Measurements from ENCODE around the gene MRPL40.
A peak's percentile ranks its signal among the peaks of the same experiment; 100 is the strongest.

The MRPL40 gene

DNA sequence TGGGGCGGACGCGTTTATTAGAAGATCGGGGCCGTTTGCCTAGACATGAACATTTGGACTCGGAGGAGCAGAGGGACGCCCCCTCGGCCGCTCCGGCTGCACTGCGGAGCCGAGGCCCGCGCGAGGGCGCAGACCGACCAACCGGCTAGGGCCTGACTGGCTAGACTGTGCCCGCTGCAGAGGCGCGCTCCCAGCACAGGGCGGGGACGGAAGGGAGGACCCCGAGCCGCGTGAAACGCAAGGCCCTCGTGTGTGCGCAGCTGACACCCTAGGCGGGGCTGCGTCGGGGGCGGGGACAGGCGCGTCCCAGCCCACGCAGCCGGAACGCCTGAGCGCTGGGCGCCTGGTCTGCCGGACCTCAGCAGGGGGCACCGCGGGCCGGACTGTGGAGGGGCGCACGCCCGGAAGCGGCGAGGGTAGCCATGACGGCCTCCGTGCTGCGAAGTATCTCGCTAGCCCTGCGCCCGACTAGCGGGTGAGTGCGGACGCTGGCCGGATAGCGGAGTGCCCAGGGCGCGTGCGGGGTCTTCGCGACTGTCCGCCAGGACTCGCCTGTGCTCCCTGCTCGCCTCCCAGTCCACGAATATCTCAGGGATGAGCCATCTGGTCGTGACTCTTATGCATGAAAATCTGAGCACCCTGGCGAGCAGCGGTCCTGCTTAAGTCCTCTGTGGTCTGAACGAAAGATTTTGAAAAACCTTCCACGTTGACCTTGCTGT, at the start of gene MRPL40:
TSS of gene MRPL40 (plus strand) at position 413 of the 719 bp plus-strand sequence. CDS start at position 423, 10 bp downstream.
- peak; percentile 90 for DNase-seq

DNA sequence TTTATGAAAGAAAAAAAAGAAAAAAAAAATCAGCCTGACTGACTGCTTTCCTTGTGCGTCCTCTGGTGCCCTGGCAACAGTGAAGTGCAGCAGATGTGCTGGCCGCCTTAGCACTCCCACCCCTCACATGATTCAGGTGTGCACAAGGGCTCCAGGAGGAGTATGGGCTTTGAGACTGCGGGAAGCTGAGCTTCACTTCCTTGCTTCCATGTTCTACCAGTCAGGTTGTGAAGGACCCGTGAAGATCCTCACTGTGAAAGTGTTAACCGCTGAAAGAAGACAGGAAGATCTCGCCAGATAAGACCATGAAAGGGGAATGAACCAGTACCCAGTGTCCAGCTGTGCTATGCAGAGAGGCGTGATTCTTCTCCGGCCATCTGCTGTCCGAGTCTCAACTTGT, 49.1 kb upstream of the MRPL40 start:
- no peak for DNase-seq

DNA sequence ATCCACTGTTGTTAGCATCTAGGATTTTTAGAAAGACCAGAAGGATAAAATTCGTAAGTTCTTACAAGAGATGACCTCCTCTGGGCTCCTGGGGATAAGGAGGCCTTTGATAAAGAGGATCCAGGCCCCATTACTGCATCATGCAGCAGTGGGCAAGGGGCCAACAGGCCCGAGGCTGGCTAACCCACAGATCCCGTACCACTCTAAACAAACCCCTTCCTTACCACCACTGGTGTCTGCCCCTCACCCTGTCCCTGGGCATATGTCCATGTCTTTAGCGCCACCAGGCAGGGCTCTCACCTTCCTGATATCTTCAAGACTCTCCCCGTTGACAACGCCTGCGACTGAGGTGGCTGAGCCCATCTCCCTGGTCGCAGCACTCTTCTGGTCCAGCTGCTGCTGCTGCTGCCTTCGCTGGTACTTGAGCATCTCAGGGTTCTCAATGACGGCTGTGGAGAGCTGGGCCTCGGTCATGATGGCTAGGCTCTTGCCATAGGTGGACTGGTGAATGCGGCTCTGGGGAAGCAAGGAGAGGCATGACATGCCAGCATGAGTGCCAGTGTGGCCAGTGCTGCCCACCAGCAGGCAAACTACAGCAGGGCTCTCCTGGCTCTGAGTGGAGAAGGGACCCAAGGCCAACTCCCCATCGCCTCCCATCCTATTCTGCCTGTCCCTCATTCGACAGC, 47.0 kb upstream of the MRPL40 start:
- DNase-seq, result no peak

DNA sequence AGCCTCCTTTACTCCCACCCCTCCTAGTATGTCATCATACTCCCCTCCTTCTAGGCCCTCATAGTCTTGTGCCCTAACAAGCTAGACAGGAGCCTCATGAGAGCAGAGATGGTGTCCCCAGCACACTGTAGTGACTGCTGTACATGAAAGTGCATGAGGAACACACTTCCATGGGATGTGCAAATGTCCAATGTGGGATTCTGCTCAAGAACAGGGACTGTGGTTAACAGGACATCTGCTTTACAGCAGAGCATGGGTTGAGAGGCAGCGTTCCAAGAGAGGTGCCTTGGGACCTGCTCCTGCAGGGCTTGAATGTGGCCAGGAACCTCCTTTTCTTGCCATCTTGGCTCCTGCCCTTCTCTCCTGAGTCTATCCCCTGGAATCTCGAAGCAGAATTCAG, 46.1 kb upstream of the MRPL40 start:
- DNase-seq, result no peak

DNA sequence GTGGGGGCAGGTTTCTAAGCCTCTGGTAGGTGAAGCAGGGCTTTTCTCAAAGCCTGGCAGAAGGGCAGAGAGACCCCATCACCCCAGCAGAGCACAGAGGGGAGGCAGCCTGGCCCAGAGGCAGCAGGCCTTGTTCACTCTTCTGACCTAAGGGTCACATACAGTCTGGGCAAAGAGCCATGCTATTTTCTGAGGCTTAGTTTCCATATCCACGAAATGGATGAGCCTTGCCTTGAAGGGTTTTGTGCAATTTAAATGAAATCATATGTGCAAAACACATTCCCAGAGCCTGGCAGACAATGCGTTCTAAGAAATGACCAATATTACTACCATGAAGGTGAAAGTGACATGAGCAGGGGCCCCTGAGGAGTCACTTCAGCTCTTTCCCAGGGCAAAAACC, 45.3 kb upstream of the MRPL40 start:
- DNase-seq, result no peak

DNA sequence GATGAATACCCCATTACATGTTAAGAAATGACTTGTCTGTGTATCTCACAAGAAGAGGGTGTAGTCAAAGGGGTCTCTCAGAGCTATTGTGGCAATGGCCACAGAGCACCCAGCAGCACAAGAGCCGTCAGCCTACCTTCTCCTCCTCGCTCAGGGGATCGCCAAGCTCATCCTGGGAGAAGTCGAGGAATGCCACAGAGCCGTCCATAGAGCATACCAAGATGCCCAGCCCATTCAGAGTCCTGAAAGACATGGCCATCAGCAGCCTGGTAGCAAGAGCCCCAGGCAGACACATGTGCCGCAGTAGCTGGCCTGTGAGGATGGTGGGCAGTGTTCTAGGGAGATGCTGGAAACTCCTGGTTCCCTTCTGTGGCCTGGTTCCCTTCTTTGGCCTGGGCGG, 44.8 kb upstream of the MRPL40 start:
- DNase-seq, result no peak

DNA sequence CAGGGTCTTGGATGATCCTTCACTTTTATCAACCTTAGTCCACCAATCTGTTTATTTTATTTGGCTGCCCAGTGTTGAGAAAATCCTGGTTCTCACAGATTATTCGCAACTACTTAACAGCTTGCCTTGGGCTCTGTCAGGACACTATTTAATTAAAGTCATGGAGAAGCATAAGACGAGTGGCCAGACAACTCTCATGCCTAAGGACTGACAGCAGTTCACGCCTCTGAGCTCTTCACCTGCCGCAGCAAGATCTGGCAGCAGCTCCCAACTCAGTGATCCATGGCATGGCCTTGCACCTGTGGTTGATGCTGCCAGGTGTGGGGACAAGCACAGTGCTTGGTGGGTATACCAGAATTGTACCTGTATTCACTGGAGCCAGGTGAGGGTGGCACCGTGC, 38.6 kb upstream of the MRPL40 start:
- DNase-seq, result no peak

DNA sequence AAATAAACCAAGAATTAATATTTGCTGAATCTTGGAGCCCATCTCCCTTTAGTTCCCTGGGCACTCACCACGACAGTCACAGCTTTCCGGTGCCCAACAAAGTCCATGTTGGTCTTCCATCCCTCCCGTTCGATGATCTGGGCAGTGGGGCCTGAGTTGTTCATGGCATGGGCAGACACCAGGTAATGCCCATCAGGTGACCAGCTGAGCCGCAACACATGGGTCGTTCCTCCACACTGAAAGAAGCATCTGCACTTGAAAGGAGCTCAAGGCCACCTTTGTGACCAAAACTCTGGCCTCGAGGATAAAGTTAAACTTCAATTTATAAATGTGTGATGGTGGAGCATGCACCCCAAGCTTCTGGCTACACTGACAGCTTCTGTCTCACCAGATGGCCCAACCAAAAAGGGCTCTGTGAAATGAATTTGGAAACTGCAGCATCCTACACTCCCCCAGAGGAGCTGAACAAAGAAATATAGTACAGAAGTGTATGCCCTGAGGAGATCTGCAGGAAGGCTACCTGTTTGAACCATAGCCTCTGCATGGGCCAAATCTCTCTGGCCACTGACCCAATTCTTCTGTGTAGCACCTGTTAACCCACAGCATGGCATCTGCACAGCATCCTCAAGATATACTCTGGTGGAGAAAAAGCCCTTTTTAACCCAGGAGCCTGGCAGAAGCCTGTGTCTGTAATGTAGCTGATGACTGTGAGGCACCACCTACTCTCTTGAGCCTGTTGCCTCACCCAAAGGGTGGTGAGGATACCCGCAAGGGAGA, 37.9 kb upstream of the MRPL40 start:
- no peak for DNase-seq

DNA sequence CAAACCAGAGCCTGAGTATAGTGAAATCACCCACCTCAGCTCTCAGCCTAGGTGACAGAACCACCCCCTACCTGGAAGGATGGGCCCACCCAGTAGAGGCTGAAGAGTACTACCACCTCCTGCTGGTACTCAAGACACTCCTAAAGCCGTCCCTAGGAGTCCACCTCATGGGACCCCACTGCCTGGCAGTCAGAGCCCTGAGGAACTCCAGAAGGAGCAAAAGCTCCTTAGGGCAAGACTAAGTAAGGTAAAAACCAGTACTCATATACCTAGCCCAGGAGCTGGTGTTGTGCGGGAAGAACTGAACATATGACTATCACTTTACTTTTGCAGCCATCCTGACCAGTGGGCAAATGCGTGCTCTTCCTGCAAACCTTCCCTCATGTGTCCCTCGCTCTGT, 37.1 kb upstream of the MRPL40 start:
- DNase-seq, result no peak

DNA sequence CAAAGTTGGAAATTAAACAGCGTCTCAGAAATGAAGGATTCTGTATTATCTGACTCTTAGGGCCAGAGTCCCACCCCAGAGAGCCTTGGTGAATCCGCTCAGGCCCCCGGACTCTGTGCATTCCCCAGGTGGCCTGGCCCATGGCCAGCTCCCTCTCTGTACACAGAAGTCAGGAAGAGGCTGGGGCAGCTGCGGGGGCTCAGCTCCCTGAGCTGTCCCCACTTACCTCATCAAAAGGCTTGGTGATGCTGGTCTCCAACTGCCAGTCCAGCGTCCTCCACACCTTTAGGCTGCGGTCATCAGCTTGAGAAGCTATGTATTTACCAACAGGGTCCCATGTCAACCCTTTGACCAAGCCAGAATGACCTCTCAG, 35.8 kb upstream of the MRPL40 start:
- no peak for DNase-seq

DNA sequence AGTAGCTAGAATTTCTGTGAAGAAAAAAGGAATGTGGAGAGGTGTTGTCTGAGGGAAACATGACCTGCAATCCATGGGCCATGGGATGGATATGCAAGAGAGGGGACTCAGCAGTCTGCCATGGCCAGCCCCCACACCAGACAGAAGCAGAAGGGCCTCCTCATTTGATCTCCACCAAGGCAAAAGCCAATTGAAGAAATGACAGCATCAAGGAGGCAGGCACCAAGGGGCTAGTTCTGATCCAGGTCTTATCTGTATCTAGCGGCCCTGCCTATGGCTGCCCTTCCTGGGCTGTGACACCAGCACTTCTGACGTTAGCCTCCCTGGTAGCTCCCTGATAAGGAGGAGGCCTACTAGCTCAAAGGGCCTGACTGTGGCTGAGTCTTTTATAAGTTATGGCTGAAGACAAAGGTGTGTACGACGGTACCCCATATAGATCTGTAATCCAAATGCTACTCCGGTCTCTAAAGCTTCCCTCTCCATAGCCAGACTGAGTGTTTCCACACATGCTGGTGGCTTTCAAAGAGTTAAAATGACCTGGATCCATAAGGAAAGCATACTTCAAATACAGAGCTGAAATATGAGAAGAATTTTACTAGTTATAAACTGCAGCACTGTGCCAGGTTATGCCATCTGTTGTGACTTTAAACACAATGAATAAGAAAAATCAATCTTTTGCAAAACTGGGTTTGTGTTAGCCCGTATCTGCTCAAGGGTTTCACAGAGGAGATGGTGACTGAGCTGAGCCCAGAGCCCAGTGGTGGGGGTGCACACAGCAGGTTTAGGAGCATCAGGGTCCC, 35.2 kb upstream of the MRPL40 start:
- no peak for DNase-seq

DNA sequence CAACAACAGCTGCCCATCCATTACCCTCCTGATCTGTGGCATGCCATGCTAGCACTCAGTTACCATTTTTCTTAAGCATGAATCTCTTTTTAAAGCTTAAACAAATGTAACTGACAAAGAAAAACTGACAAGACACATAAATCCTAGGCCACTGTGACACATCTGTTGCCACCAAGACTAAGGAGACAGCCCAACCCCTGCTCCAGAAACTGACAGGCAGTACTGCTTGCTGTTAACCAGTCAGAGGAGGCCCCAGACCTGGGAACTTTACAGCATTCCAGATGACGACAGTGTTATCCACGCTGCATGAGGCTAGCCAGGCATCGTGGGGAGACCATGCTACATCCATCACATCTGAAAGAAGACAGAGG, 34.6 kb upstream of the MRPL40 start:
- no peak for DNase-seq

DNA sequence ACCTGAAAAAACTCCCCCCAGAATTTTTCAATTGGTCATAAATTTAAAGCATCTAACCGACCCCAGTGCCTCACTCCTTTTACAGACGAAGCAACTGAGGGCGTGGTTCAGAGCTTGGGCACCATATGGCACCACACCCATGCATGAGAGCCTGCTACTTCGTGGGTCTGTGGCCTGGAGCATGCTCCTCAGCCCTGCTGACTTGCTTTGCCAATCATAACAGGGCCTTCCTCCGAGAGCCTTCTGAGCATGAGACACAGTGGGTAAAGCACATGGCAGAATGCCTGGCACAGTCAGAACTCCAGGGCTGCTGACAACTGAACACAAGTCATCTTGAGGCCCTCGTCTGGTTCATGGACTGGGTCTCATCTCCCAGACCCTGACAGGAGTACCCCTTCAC, 34.1 kb upstream of the MRPL40 start:
- no peak for DNase-seq

DNA sequence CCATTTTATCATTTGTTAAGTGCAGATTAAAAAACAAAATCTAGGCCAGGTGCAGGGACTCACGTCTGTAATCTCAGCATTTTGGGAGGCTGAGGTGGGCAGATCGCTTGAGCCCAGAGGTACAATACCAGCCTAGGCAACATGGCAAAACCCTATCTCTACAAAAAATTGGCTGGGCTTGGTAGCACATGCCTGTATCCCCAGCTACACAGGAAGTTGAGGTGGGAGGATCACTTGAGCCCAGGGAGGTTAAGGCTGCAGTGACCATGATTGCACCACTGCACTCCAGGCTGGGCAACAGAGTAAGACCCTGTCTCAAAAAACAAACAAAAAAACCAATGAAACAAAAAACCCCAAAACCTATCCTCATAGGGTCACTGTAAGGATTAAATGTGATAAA, 33.7 kb upstream of the MRPL40 start:
- DNase-seq, result no peak

DNA sequence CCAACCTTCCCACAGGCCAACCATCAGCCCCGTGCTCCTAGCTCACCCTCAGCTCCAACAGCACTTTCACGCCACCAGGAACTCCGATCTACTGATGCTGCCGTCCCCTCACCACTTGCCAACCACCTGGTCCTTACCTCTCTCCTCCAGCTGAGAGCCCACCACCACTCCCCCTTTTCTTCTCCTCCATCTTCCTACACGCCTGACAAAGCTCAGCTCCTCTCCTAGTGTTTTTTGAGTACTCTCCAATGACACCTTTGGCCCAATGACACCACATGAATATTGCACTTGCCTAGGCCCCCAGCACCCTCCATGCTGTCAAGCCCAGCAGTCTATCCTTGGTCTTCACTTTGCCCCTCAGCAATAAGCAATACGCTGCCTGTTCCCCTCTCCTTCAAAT, 31.5 kb upstream of the MRPL40 start:
- DNase-seq, result no peak

DNA sequence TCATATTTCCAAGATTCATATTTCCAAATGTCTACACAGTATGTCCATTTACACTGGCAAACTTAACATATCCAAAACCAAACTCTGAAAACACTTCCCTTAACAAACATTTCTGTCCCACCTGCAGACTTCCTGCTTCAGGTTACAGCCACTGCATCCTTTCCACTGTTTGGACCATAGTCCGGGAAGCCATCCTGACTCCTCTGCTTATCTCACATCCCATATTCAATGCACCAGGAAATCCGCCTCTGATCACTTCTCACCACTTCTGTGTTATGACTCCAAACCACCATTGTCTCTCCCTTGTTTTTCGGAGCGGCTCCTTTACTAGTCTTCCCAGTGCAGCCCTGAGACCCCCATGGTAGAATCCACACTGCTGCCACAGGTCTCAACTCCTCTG, 30.9 kb upstream of the MRPL40 start:
- no peak for DNase-seq

DNA sequence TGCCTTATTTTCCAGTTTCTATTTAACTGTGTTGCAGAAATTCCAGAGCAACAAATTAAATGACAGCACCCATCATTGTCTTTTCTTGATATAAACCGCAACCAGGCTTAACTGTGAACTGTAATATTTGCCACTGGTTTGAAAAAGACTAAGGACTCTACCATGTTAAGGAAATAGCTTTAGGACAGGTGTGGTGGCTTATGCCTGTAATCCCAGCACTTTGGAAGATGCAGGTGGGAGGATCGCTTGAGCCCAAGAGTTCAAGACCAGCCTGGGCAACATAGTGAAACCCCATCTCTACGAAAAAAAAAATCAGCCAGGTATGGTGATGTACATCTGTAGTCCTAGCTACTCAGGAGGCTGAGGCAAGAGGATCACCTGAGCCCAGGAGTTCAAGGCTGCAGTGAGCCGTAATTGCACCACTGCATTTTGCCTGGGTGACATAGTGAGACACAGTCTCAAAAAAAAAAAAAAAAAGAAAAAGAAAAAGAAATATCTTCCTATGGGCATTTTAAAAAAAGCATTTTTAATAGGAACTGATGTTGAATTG, 29.6 kb upstream of the MRPL40 start:
- DNase-seq, result no peak

DNA sequence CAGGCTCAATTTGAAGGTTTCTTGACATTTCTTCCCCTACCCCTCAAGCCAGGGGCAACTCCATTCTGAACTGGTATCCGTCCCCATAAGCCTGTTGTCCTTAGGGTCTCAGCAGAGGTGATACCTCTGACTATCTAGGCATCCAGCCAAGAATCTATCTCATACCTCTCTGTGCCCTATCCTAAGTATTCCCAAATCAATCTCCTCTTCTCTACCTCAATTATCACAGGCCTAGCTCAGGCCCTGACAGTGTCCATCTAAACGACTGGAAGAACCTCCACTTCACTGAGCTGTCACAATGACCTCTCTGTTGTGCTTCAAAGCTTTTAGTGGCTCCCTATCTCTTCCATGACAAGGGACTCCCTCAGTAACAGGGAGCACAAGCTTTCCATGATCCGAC, 27.7 kb upstream of the MRPL40 start:
- no peak for DNase-seq

DNA sequence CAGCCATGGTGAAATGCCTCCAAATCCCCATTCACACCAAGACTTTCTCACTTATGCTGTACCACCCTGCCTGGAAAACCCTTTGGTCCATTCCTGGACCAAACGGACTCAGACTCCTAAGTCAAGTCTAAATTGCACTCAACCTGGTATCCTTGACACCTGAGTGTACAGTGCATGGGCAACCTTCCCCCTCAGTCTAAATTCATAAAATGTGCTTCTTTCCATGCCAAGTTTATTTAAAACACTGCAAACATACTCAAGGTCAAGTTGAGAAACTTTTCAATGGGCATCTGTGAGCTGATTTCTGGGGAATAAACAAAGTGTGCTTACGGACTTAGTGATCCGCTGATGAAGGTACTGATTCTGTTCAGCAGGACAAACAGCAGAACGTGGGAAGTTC, 27.2 kb upstream of the MRPL40 start:
- no peak for DNase-seq

DNA sequence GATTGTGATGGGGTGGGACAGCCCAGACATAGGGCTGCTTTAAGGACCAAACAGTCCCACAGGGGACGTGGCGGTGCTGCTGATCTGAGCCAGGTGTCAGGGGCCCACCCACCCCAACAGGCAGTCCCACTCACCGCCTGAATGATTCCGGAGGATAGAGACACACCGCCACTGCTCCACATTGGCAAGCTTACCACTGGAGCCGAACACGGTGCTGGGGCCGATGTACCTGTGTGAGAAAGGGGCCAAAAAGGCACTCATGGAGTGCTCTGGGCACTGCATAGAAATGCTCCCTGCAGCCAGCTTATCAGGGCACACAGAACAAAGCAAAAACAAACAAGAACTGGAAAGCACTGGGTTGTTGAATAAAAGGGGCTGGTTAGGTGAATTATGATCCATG, 26.7 kb upstream of the MRPL40 start:
- no peak for DNase-seq

DNA sequence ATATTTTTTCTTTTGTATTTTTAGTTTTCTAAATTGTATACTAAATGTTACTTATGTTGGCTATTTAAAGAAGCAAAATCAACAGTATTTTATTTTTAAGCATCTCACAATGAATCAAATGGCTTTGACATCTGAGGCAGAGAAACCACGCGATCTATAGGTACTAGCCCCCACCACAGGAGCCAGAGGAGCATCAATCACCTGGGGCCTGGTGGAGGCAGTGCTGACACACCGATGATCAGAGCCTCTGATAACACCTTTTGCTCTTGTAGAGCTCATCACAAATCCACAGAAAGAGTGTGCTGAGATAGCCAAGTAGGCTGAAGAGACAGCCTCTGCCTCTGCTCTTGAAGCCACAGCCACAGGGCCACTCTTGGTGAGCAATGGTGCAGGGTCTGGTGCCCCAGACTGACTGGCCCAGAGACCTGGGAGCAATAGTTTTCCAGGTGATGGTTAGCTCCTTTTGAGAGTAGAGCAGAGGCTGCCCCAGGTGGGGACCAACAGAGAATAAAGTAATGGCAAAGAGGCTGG, 26.0 kb upstream of the MRPL40 start:
- no peak for DNase-seq

DNA sequence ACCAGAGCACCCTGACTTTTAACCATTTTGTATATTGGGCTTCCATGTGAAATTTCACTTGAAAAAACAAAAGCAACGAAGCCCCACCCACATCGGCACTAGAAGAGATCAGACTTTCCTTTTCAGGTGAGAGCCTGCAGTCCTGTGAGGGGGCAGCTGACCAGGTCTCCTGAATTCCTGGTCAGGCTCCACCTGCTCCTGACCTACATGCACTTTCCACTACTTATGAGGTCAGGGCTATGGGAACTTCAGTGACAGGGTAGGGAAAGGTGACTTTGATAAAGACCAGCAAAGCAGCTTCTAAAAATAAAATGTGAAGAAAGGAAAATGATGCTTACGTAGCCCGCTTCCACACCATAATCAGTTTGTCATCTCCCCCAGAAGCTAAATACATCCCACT, 25.5 kb upstream of the MRPL40 start:
- no peak for DNase-seq
